ES-I3 (cell line): Measurements from ENCODE around the gene GNG7.
A peak's percentile ranks its signal among the peaks of the same experiment; 100 is the strongest.
"Not testable (repeated sequence)": the region's sequence is repeated elsewhere in the genome, so short reads cannot be mapped to it uniquely, and the experiment has no call there.

Experiments
- H3K36me3 ChIP-seq: 2 replicates; pipeline ENCODE4 v1.6.1; 2013; ENCODE audit warnings: mild to moderate bottlenecking, low read length, control low read depth, moderate library complexity; ENCODE audit not compliant: insufficient read depth
- H3K4me1 ChIP-seq: 2 replicates; pipeline ENCODE4 v1.6.1; 2013; ENCODE audit warnings: mild to moderate bottlenecking, control low read depth, low read length; ENCODE audit not compliant: insufficient read depth
- H3K9ac ChIP-seq: 2 replicates; pipeline ENCODE4 v1.6.1; 2013; ENCODE audit warnings: low read depth, mild to moderate bottlenecking, low read length, moderate library complexity
- H3K9me3 ChIP-seq: 2 replicates; pipeline ENCODE4 v1.6.1; 2013; ENCODE audit warnings: mild to moderate bottlenecking, low read length, moderate library complexity; ENCODE audit not compliant: control insufficient read depth, insufficient read depth

Gene GNG7

GRCh38 chr19:2578901-2579677, 123.4 kb downstream of the GNG7 start:
- peaks cover 5% of the 10 kb centered on the region; the same call in 1 of the 2 replicates for H3K4me1 ChIP-seq
- H3K9me3 ChIP-seq, result peaks cover 4% of the 10 kb centered on the region; the same call in 1 of the 2 replicates
- H3K36me3 ChIP-seq, result no peaks in the 10 kb centered on the region
- H3K9ac ChIP-seq, result peak overlapping the region; percentile 47

DNA sequence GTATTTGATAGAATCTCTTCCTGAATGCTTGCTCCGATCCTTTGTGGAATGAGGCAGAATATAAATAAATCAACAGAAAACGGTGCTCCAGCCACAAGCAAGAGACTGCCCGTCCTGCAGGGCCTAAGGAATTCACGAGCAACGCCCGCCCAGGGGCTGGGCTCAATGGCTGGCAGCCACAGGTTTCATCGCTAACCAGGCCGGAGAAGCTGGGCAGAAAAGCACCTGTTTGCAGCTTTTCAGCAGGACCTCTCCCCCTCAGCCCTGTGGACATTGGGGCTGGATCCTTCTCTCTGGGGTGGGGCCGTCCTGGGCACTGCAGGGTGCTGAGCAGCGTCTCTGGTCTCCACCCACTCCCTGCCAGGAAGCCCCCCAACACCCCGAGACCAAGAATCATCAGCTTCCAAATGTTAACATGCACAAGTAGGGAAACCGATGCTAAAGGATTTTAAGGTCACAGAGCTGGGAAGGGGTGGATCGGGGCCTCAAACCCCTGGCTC, 124.1 kb downstream of the GNG7 start:
- peak overlapping the region; percentile 47 for H3K9ac ChIP-seq

DNA sequence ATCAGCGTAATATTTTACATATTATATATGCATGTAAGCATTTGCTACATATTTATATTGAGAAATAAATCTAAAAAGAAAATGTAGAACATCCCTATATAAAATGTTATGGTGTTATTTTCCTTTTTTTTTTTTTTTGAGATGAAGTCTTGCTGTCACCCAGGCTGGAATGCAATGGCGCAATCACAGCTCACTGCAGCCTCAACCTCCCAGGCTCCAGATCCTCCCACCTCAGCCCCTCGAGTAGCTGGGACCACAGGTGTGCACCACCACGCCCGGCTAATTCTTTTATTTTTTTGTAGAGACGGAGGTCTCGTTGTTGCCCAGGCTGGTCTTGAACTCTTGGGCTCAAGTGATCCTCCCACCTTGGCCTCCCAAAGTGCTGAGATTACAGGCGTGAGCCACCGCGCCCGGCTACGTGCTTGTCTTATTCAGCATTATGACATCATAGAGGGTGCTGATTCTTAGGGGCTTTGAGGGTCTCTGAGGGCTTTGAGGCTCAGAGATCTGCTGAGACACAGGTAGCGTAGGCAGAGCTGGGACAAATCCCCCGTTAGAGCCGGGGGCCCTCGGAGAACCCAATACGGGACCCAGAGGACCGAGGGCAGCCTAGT, 124.7 kb downstream of the GNG7 start:
- H3K9ac ChIP-seq, result 0 out of 2 replicates have a peak overlapping the region, but pooled peaks have one; percentile 47
- H3K4me1 ChIP-seq, result peaks cover 5% of the 10 kb centered on the region; the same call in 1 of the 2 replicates

More for the DNA sequence above, 124.1 kb downstream of the GNG7 start:
- peaks cover 5% of the 10 kb centered on the region; the same call in 1 of the 2 replicates for H3K4me1 ChIP-seq
- H3K36me3 ChIP-seq, result no peaks in the 10 kb centered on the region
- peaks cover 4% of the 10 kb centered on the region; the same call in 1 of the 2 replicates for H3K9me3 ChIP-seq

DNA sequence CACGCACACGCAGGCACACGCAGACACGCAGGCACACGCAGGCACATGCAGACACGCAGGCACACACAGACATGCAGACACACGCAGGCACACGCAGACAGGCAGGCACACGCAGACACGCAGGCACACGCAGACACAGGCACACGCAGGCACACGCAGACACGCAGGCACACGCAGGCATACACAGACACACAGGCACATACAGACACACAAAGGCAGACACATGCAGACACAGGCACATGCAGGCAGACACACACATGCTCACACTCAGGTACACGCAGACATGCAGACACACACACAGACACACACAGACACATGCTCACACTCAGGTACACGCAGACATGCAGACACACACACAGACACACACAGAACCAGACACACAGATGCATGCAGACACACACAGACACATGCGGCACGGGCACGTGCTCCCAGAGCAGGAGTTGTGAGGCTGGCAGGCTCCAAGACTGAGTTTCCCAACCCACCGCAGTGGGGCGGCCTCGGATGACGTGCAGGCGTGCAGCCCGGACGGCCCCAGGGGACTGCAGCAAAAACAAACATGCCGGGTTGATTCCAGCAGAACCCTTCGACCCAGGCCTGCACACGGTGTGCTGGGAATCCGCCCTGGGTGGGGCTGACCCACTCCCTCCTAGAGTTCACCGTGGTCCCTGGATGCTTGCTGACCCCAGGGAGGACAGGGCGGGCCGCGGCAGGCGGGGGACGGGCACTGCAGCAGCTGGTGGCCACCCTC, 126.6 kb downstream of the GNG7 start:
- H3K4me1 ChIP-seq, result peaks cover 5% of the 10 kb centered on the region; the same call in 1 of the 2 replicates
- H3K36me3 ChIP-seq, result no peaks in the 10 kb centered on the region
- no peak overlapping the region for H3K9ac ChIP-seq
- no peaks in the 10 kb centered on the region; the same call in 1 of the 2 replicates for H3K9me3 ChIP-seq

More for the DNA sequence above, 124.7 kb downstream of the GNG7 start:
- Histone ChIP-seq H3K9me3 (peaks cover 4% of the 10 kb centered on the region; the same call in 1 of the 2 replicates), H3K36me3 (no peaks in the 10 kb centered on the region)

GRCh38 chr19:2574971-2575630, 127.4 kb downstream of the GNG7 start:
- Histone ChIP-seq H3K36me3 (no peaks in the 10 kb centered on the region), H3K4me1 (peaks cover 5% of the 10 kb centered on the region; the same call in 1 of the 2 replicates), H3K9me3 (no peaks in the 10 kb centered on the region; the same call in 1 of the 2 replicates), H3K9ac (no peak overlapping the region)

GRCh38 chr19:2574478-2574931, 128.0 kb downstream of the GNG7 start:
- Histone ChIP-seq H3K4me1 (peaks cover under 1% of the 10 kb centered on the region; the same call in 1 of the 2 replicates), H3K9ac (no peak overlapping the region)

DNA sequence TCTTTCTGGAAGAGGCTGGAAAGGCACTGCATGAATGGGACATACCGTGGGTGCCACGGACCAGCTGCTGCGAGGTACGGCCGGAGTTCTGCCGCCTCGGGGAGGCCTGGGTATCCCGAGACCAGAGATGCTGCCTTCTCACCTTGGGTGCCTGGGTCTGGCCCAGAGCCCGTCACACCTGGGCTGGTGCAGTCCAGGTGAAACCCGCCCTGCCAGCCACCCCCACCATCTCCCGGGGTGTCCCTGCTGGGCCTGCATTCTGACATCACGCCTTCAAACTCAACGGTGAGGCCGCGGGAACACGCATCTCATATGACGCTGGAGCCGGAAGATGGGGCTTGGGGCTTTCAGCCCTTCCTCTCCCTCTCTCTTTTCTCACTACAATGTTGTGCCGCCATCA, 128.6 kb downstream of the GNG7 start:
- no peaks in the 10 kb centered on the region; the same call in 1 of the 2 replicates for H3K4me1 ChIP-seq
- H3K36me3 ChIP-seq, result no peaks in the 10 kb centered on the region
- no peaks in the 10 kb centered on the region; the same call in 1 of the 2 replicates for H3K9me3 ChIP-seq
- no peak overlapping the region for H3K9ac ChIP-seq

More at GRCh38 chr19:2574478-2574931, 128.0 kb downstream of the GNG7 start:
- Histone ChIP-seq H3K36me3 (no peaks in the 10 kb centered on the region), H3K9me3 (no peaks in the 10 kb centered on the region; the same call in 1 of the 2 replicates)

- H3K9ac ChIP-seq, H3K4me1 ChIP-seq, H3K36me3 ChIP-seq, H3K9me3 ChIP-seq: not testable (repeated sequence)
Measured at GRCh38 chr19:2572152-2572551, 130.3 kb downstream of the GNG7 start.

GRCh38 chr19:2569596-2570465, 132.7 kb downstream of the GNG7 start:
- Histone ChIP-seq H3K4me1 (peaks cover 6% of the 10 kb centered on the region; the same call in 1 of the 2 replicates), H3K9me3 (no peaks in the 10 kb centered on the region; the same call in 1 of the 2 replicates), H3K36me3 (no peaks in the 10 kb centered on the region), H3K9ac (no peak overlapping the region)

- H3K36me3 ChIP-seq, result no peaks in the 10 kb centered on the region
- H3K4me1 ChIP-seq, result peaks cover 6% of the 10 kb centered on the region; the same call in 1 of the 2 replicates
- H3K9ac ChIP-seq, result no peak overlapping the region
- H3K9me3 ChIP-seq, result no peaks in the 10 kb centered on the region; the same call in 1 of the 2 replicates
Measured at GRCh38 chr19:2567996-2568395, 134.5 kb downstream of the GNG7 start.

DNA sequence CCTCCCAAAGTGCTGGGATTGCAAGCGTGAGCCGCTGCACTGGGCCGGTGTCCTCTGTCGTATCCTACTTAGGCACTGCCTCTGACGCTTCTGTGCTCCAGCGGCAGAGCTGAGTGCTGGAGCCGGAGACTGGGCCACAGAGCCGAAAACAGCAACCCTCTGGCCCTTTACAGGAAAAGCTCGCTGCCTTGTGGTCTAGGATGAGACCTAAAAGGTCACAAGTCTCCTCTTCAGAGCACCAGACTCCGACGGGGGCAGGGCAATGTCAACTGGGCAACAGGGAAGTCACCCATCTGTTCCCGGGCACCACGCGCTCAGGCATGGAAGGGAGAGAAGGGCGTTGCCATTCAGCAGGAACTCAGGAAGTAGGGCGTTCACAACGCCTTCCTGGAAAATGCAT, 134.9 kb downstream of the GNG7 start:
- Histone ChIP-seq H3K4me1 (peaks cover 6% of the 10 kb centered on the region; the same call in 1 of the 2 replicates), H3K9ac (no peak overlapping the region), H3K9me3 (no peaks in the 10 kb centered on the region; the same call in 1 of the 2 replicates), H3K36me3 (no peaks in the 10 kb centered on the region)

- H3K9me3 ChIP-seq, H3K9ac ChIP-seq, H3K36me3 ChIP-seq: not testable (repeated sequence)
- H3K4me1 ChIP-seq, result peaks cover 11% of the 10 kb centered on the region; the same call in 1 of the 2 replicates
Measured at GRCh38 chr19:2563546-2563945, 138.9 kb downstream of the GNG7 start.

DNA sequence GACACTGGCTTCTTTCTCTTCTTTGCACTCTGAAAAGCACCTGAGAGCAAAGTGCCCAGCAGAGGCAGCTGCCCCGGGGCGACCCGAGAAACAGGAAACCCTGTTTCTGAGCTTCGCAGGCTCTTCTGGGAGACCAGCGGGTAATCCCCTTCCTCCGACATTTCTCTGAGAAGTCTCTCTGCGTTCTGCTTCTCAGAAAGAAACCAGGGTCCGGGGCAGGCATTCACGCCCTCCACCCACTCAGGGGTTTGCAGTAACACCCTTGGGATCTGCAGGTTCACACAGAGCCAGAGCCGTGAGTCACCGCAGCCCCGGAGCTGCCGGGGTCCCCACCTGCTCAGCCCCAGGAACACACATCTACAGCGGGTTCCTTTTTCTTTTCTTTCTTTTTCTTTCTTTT, 140.6 kb downstream of the GNG7 start:
- no peaks in the 10 kb centered on the region for H3K9me3 ChIP-seq
- H3K4me1 ChIP-seq, result peaks cover 4% of the 10 kb centered on the region; the same call in 1 of the 2 replicates
- no peak overlapping the region for H3K9ac ChIP-seq
- H3K36me3 ChIP-seq, result no peaks in the 10 kb centered on the region
